NCI-H128 (cell line): ENCODE data around the gene RPL39L.
"Not testable (repeated sequence)": the region's sequence is repeated elsewhere in the genome, so short reads cannot be mapped to it uniquely, and the experiment has no call there.

Source experiments
- DNase-seq: peaks from one replicate; lab custom pipeline; 2025; ENCODE audit not compliant: unreplicated experiment; lab: John Stamatoyannopoulos, UW

RPL39L gene

DNA sequence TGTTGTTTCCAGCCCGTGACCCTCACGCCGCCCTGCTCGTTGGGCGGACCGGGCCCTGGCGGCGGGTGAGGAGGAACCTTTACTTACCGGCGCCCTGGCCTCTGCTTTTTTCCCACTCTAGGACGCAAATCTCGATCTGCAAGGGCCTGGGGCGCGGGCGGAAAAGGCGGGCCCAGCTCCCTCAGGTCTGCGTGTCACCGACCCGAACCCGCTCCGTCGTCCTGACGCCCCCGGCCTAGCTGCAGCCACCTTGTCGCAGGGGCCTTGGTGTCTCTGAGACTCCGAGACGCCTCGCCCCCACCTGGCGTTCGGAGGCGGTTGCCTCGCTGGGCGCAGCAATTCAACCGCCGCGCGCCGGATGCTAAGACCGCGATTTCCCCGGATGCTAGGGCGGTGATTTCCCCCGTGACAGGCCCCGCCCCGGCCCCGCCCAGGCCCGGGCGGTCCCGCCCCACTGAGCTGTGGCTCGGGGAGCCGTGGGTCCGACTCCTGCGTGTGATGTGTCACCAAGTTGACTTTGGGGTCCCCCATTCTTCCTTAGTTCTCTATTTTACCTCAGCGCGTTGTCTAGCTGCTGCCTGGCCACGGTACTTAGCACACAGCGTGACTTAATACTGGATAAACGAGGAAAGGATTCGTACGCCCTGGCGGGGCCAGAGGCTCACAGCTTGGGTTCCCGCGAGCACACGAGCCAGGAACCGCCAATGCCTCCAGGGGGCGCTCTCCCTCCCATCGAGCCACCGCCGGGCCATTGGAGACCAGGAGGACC is at the start of gene RPL39L:
Gene RPL39L, minus strand, starts transcription at position 371 of the 769 bp plus-strand sequence. CDS start 18,196 bp downstream, outside the sequence.
- DNase-seq = no peak

DNA sequence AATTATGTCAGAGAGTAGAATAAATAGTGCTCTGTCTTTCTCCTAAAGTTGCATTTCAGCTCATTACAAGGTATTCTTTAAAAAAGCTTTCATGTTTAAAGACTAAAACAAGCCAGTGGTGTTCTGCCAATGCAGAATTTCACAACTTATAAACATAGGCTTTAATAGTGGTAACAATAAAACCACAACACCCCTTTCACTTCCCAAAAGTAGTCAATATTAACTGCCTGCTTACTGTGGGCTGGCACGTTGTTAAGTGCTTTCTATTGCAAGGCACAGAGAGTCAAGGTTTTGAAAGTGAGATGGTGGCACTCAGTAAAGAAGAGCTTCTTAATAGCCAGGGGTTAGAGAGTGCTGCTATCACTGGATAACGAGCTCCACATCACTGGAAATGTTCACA is 49.6 kb upstream of the RPL39L start:
- no peak for DNase-seq

- no peak for DNase-seq
These were observed 47.6 kb upstream of the RPL39L start for GRCh38 chr3:187186801-187187421.

DNA sequence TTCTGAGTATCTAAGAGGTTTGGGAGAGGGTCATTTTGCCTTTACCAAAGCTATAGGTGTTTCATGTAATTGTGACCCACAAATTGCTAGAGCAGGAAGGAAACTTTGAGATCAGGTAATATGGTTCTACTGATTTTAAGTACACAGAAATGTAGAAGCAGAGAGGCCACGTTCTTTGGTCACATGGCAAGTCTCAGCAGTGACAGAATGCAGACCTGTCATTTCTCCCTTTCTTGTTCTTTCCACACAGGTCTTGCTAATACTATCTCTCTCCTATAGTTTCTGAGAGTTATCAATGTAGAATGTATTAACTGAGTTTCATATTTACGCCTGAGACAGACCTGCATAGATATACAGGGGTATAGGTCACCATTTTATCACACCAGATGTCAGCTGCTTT is 47.1 kb upstream of the RPL39L start:
- no peak for DNase-seq

GRCh38 chr3:187185759-187186158 is 46.5 kb upstream of the RPL39L start:
- DNase-seq = no peak

DNA sequence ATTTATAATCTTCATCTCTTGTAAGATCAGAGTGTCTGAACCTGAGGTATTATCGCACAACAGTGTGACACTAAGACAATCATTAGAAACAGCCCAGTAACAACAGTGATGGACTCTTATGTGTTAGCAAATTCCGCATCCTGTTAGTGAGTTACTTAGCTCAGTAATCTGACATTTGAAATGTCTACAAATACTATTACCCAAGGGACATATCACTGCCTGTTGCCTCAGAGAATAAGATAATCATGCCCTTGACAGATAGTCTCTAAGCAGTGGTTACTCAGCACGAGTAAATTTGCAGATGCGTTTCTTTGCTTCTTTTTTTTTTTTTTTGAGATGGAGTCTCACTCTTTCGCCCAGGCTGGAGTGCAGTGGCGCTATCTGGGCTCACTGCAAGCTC is 44.6 kb upstream of the RPL39L start:
- no peak for DNase-seq

GRCh38 chr3:187183210-187183862 is 44.0 kb upstream of the RPL39L start:
- DNase-seq = no peak

DNA sequence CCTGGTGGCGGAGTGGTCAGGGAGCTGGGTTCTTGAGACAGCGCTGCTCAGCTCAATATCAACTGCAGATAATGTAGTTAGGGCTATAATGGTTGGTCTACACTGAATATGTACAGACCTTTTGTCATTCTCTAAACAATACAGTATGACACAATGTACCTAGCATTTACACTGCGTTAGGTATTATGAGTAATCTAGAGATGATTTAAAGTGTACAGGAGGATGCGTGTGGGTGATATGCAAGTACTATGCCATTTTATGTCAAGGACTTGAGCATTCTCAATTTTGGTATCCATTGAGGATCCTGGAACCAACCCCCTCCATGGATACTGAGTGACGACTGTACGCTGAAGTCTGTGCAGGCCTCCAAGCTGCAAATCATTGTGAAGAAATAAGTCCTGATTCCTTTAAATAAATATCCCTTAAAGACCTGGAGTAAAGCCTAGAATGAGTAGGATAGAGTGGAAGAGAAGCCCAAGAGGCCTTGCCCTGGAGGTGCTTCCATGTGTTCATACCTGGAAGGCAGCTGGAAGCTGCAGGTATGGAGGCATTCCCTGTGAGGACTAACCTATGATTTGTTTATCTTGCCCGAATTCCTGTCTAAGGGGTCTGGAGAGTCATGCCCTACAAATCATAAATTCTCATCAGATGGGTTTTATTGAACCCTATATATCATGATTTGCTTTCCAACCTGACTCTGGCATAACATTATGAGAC is 42.3 kb upstream of the RPL39L start:
- DNase-seq = no peak

- no peak for DNase-seq
These were observed 33.6 kb upstream of the RPL39L start for GRCh38 chr3:187172929-187173328.

- DNase-seq = not testable (repeated sequence)
These were observed 31.6 kb upstream of the RPL39L start for GRCh38 chr3:187170911-187171310.

- no peak for DNase-seq
These were observed 30.1 kb upstream of the RPL39L start for GRCh38 chr3:187169231-187169960.

GRCh38 chr3:187167777-187168176 is 28.5 kb upstream of the RPL39L start:
- DNase-seq = no peak

- DNase-seq = no peak
These were observed 27.5 kb upstream of the RPL39L start for GRCh38 chr3:187166750-187167149.

DNA sequence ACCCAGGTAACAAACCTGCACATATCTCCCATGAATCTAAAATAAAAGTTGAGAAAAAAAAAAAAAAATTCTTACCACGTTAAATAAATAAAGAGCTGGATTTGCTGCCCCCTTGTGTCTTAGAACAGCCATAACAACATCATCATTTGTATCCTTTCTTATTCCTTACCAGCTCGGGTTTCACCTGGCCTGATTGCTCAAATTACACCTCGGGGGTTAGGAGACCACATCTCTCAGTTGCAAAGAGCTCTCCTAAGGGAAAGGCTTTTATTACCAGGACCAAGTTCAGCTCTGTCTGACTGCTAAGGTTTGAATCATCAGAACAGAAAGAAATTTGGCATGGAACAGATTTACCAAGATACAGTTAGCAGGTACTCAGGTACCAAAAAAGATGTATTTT is 25.8 kb upstream of the RPL39L start:
- DNase-seq = peak; percentile 86

GRCh38 chr3:187162265-187162953 is 23.1 kb upstream of the RPL39L start:
- no peak for DNase-seq

- no peak for DNase-seq
These were observed 22.3 kb upstream of the RPL39L start for GRCh38 chr3:187161556-187161955.

- DNase-seq = no peak
These were observed 11.3 kb upstream of the RPL39L start for GRCh38 chr3:187150599-187150998.

- no peak for DNase-seq
These were observed 10.9 kb upstream of the RPL39L start for GRCh38 chr3:187150186-187150585.

DNA sequence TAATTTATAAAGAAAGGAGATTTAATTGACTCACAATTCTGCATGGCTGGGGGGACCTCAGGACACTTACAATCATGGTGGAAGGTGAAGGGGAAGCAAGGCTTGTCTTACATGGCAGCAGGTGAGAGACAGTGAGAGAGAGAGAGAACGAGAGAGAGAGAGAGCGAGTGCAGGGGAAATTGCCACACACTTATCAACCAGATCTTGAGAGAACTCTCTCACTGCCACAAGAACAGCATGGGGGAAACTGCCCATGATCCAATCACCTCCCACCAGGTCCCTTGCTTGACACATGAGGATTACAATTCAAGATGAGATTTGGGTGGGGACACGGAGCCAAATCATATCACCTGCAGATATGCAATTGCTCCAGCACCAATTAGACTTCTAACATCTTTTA is 7.1 kb upstream of the RPL39L start:
- no peak for DNase-seq
